GM21619 (cell line): ENCODE results near the gene CLEC17A.
"Not testable (repeated sequence)": the region's sequence is repeated elsewhere in the genome, so short reads cannot be mapped to it uniquely, and the experiment has no call there.

ENCODE experiments used
- ATAC-seq: cut with Tn5 transposase; IDR thresholded peaks from one replicate; pipeline ENCODE4 v1.9.1; 2021; ENCODE audit not compliant: unreplicated experiment

Gene CLEC17A

DNA sequence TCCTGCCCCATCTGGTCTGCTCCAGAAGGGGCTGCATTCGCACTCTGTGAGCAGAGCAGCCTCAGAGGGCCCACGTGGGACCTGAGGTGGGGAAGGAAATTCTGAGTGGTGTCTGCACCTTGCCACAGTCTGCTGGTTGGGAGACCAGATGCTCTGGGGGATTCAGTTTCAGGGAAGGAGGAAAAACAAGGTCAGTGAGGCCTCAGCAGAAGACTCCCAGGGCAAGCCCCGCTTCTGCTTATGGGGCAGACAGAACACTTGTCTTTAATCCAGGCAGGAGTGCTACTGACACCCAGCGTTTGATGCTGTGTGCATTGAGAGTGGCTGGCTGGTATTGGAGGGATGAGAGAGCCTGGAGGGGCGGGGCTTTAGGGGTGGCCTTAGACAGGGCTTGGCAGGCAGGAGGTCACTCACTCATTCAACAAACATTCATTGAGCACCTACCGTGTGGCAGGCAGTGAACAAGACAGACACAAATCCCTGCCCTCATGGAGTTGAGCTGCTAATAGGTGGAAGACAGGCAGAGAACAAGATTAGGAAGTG is 4.9 kb upstream of the CLEC17A start:
- ATAC-seq = no peak

- ATAC-seq = no peak
Measured at GRCh38 chr19:14580623-14581237, 2.2 kb upstream of the CLEC17A start.

DNA sequence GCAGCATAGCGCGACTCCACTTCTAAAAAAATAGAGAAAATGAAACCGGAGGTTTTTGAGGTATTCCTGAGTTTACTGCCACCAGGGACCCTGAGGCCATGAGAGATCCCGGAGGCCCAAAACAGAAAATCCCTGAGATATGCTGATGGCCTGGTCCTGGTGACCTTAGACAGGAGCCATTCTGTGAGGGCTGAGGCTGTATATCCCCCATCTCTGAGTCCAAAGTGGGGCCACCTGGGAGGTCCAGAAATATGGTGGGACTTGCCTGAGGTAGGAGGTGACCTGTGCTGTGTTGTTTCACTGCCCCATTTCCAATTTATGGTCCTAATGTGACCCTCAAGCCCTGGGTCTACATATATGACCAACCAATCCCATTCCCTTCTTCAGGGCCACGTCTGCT is 1.5 kb downstream of the CLEC17A start:
- not testable (repeated sequence) for ATAC-seq

GRCh38 chr19:14585187-14585586 is 2.3 kb downstream of the CLEC17A start:
- ATAC-seq = peak; percentile 56

- ATAC-seq = not testable (repeated sequence)
Measured at GRCh38 chr19:14589433-14589832, 6.5 kb downstream of the CLEC17A start.

GRCh38 chr19:14595558-14595957 is 12.7 kb downstream of the CLEC17A start:
- no peak for ATAC-seq

- no peak for ATAC-seq
Measured at GRCh38 chr19:14599548-14600147, 16.8 kb downstream of the CLEC17A start.

DNA sequence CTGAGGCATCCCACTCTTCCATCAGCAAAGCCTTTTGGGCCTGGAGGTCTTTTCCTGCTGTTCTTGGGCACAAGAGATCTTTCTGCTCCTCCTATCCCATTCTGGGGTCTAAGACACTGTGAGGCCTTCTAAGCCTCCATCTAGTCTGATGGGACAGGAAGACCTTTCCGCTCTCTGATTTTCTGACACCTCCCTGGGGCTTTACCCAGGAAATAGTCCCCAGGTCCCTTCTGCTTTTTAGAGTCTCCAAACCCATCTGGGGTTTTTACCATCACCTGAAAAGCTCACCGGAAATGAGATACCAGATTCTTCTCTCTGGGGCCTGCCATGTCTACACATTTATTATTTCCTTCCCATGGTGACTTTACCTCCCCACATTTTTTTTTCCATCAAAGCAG is 21.1 kb downstream of the CLEC17A start:
- peak; percentile 70 for ATAC-seq

- no peak for ATAC-seq
Measured at GRCh38 chr19:14606627-14607026, 23.7 kb downstream of the CLEC17A start.

GRCh38 chr19:14611051-14611450 is 28.2 kb downstream of the CLEC17A start:
- no peak for ATAC-seq

DNA sequence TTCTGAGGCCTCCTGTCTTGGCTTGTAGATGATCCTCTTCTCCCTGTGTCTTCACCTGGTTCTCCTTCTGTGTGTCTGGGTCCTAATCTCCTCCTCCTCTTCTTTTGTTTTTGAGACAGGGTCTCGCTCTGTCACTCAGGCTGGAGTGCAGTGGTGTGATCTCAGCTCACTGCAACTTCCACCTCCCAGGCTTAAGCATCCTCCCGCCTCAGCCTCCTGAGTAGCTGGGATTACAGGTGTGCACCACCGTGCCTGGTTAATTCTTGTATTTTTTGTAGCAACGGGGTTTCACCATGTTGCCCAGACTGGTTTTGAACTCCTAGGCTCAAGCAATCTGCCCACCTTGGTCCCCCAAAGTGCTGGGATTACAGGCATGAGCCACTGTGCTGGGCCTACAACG is 29.4 kb downstream of the CLEC17A start:
- ATAC-seq = not testable (repeated sequence)

GRCh38 chr19:14612657-14613056 is 29.8 kb downstream of the CLEC17A start:
- ATAC-seq = no peak

DNA sequence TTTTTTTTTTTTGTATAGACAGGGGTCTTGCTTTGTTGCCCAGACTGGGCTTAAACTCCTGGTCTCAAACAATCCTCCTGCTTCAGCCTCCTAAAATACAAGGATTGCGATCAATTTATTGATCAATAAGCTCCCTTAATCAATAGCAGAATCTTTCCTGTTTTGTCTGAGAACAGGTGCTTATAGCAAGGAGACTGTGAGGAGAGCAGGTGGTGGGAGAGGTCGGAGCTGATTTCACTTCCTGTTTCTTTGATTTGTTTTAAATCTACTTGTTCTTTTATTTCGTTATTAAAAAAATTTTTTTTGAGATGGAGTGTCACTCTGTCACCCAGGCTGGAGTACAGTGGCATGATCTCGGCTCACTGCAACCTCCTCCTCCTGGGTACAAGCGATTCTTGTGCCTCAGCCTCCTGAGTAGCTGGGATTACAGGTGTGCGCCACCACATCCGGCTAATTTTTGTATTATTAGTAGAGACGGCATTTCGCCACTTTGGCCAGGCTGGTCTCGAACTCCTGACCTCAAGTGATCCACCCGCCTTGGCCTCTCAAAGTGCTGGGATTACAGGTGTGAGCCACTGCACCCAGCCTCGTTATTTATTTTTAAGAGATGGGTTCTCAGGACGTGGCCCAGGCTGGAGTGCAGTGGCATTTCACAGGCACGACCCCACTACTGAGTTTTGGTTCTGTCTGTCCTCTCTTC is 30.7 kb downstream of the CLEC17A start:
- ATAC-seq = not testable (repeated sequence)

DNA sequence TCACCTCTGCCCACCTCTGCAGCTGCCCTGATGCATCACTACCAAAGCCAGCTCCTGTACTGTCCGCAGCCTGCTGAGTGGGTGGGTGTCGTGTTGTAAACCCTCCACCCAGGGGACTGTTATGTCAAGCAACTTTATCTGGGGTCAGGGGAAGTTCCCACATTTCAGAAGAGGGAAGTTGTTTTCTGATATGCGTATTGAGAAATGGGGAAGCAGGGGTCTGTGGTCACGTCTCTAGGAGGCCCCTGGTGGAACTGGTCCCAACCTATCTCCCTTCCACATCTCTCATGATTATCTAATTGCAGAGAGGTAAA is 31.2 kb downstream of the CLEC17A start:
- ATAC-seq = no peak

DNA sequence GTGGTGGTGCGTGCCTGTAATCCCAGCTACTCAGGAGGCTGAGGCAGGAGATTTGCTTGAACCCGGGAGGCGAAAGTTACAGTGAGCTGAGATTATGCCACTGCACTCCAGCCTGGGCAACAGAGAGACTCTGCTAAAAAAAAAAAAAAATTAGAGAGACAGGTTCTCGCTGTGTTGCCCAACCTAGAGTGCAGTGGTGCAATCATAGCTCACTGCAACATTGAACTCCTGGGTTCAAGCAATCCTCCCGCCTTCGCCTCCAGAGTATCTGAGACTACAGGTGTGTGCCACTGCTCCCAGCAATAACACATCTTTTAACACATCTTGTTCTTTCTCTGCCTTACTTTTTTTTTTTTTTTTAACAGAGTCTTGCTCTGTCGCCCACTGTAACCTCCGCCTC is 32.7 kb downstream of the CLEC17A start:
- no peak for ATAC-seq

- ATAC-seq = no peak
Measured at GRCh38 chr19:14616407-14616806, 33.5 kb downstream of the CLEC17A start.

GRCh38 chr19:14619404-14619803 is 36.5 kb downstream of the CLEC17A start:
- no peak for ATAC-seq

GRCh38 chr19:14624491-14624890 is 41.6 kb downstream of the CLEC17A start:
- not testable (repeated sequence) for ATAC-seq

GRCh38 chr19:14629557-14629956 is 46.7 kb downstream of the CLEC17A start:
- no peak for ATAC-seq

DNA sequence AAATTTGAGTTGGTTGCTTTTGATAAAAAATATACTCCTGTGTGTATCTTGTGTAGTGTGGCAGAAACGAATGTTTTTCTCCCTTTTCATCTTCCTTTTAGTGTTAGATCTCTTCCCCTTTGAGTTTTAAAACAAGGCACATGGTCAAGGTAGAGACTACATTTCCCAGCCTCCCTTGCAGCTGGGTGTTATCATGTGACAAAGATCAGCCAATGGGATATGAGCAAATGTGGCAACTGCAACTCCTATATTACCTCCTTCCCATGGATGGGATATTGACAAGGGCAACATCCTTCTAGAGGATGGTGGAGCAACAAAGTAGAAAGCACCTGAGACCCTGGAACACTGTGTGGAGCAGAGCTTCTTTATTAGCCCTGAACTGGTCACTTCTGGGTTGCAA is 49.4 kb downstream of the CLEC17A start:
- ATAC-seq = no peak

- ATAC-seq = no peak
Measured at GRCh38 chr19:14639536-14640277, 56.8 kb downstream of the CLEC17A start.

DNA sequence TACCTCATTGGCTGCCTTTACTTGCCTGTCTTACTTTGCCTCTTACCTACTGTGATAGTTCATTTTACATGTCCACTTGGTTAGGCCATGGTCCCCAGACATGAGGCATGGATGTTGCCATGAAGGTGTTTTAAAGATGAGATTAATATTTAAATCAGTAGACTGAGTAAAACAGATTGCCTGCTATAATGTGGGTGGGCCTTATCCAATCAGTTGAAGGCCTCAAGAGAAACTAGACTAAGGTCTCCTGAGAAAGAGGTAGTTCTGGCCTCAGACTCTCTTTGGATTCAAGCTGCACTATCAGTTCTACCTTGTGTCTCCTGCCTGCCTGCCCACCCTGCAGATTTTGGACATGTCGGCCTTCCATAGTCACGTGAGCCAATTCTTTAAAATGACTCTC is 65.6 kb downstream of the CLEC17A start:
- no peak for ATAC-seq
